ENCODE data around the gene TLX1. TPM values are rescaled to one million over a fixed set of nuclear protein-coding genes. Genes with fewer than 3 reads are reported as not detected.

TLX1 gene
- total and polyA plus RNA-seq, 9 of the 15 experiments (the other 6 are each of a cell fraction or from before 2014, with no cell fraction given): 0.03 to 3.3 (median 0.19) TPM; not detected in 1

DNA sequence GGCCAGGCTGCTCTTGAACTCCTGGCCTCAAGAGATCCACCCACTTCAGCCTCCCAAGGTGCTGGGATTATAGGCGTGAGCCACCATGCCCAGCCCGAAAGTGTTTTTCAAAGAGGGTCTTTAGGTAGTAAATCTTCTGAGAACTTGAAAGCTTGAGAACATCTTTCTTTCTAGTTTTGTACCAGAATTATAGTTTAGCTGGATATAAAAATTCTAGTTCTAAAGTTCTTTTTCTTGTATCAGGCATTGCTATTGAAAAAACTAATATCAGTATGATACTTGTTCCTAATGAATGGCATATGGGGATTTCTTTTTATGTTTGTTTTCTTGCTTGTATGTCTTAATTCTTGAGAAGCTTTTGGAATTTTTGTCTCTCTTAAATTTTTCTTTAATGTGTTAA, 43.2 kb downstream of the TLX1 start:
- intact Hi-C loops (cut with micrococcal nuclease): no loop called here
- no peak for DNase-seq (ENCODE audit: extremely low read depth in 1 of 4, low spot score in 3 of 4)
- ATAC-seq: no peak
- Histone ChIP-seq H3K4me2 (ENCODE audit: insufficient read depth, low read length) (no peak overlapping the region), H3K9me3 (replicated peaks; ENCODE audit: control insufficient read depth, insufficient read depth, low read depth, low read length) (no peaks in the 10 kb centered on the region; the same call in 1 of the 2 replicates), H3K27ac (ENCODE audit: extremely low read depth, low read depth, low read length) (no peak overlapping the region), H2AFZ (ENCODE audit: low read depth, low read length) (no peak overlapping the region), H3K9me1 (ENCODE audit: control insufficient read depth, insufficient read depth, low read length) (no peaks in the 10 kb centered on the region), H4K20me1 (replicated peaks; ENCODE audit: control insufficient read depth, insufficient read depth, low read length) (no peaks in the 10 kb centered on the region), H3K79me2 (ENCODE audit: control insufficient read depth, insufficient read depth, low read length) (no peaks in the 10 kb centered on the region), H3K9ac (ENCODE audit: insufficient read depth in 1 of 2, low read depth in 2 of 2, low read length in 2 of 2) (no peak overlapping the region), H3K4me1 (replicated peaks in 1 of 2; ENCODE audit: control insufficient read depth in 2 of 2, insufficient read depth in 2 of 2, low read length in 2 of 2) (no peaks in the 10 kb centered on the region; a peak in 1 of 5 replicates), H3K27me3 (ENCODE audit: control insufficient read depth in 2 of 2, insufficient read depth in 2 of 2, low read length in 2 of 2) (no peaks in the 10 kb centered on the region), H3K36me3 (ENCODE audit: control insufficient read depth, insufficient read depth, low read length) (no peaks in the 10 kb centered on the region), H3K4me3 (no peak overlapping the region)
- TF ChIP-seq ZFP1 (CRISPR knock-in tag; IDR thresholded peaks at IDR 0.05): peak; percentile 82
- no peak for TF ChIP-seq HDAC1 (IDR thresholded peaks at IDR 0.05)
- WGBS (ENCODE audit: insufficient coverage, low coverage, missing lambda C conversion rate): 0% methylated on average over 2 of the region's 2 CpGs
- POLR2A ChIA-PET: no interaction called here
- no peak for FAIRE-seq
- no TSS peak for BruUV-seq (replicated peaks)
- in situ Hi-C loops (cut with MboI): no loop called here
- CTCF ChIA-PET (ENCODE audit: low intra/inter-chr PET ratio): no interaction called here

DNA sequence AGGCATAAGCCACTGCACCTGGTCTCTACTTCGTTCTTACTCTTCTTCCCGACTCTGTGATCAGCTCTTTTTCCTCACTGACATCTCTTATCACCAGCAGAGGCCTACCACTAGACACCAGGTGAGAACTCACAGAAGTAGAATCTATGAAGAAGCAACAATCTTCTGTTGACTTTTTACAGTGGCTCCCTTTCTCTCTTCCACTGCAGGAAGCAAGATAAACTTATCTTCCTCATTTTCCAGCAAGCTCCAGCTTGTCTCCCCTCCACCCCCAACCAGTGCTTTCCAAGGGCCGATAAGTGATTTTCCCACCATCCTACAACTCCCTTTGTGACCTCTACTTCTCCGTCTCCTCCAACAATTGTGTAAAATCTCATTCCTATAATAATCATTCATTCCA, 45.5 kb downstream of the TLX1 start:
- no peak overlapping the region for H3K4me2 ChIP-seq (ENCODE audit: insufficient read depth, low read length)
- no TSS peak for BruUV-seq (replicated peaks)
- H3K79me2 ChIP-seq (ENCODE audit: control insufficient read depth, insufficient read depth, low read length): no peaks in the 10 kb centered on the region
- no peak overlapping the region for H3K4me3 ChIP-seq
- no peaks in the 10 kb centered on the region for H3K9me1 ChIP-seq (ENCODE audit: control insufficient read depth, insufficient read depth, low read length)
- no peak overlapping the region for H3K27ac ChIP-seq (ENCODE audit: extremely low read depth, low read depth, low read length)
- no peaks in the 10 kb centered on the region for H4K20me1 ChIP-seq (replicated peaks; ENCODE audit: control insufficient read depth, insufficient read depth, low read length)
- H3K27me3 ChIP-seq (ENCODE audit: control insufficient read depth in 2 of 2, insufficient read depth in 2 of 2, low read length in 2 of 2): peaks cover 0 to 8% of the 10 kb centered on the region in 2 experiments; a peak in 2 of 5 replicates
- FAIRE-seq (no peak), ATAC-seq (no peak), DNase-seq (ENCODE audit: extremely low read depth in 1 of 4, low spot score in 3 of 4) (no peak)
- CTCF ChIA-PET (ENCODE audit: low intra/inter-chr PET ratio): no interaction called here
- WGBS (ENCODE audit: insufficient coverage, low coverage, missing lambda C conversion rate): 5% methylated on average over 3 of the region's 4 CpGs
- no peaks in the 10 kb centered on the region; the same call in 1 of the 2 replicates for H3K9me3 ChIP-seq (replicated peaks; ENCODE audit: control insufficient read depth, insufficient read depth, low read depth, low read length)
- intact Hi-C loops (cut with micrococcal nuclease): no loop called here
- no peak overlapping the region for H2AFZ ChIP-seq (ENCODE audit: low read depth, low read length)
- POLR2A ChIA-PET: no interaction called here
- H3K36me3 ChIP-seq (ENCODE audit: control insufficient read depth, insufficient read depth, low read length): no peaks in the 10 kb centered on the region
- H3K4me1 ChIP-seq (replicated peaks in 1 of 2; ENCODE audit: control insufficient read depth in 2 of 2, insufficient read depth in 2 of 2, low read length in 2 of 2): no peaks in the 10 kb centered on the region; a peak in 1 of 5 replicates
- H3K9ac ChIP-seq (ENCODE audit: insufficient read depth in 1 of 2, low read depth in 2 of 2, low read length in 2 of 2): no peak overlapping the region
- in situ Hi-C loops (cut with MboI): no loop called here
- TF ChIP-seq CBX2 (IDR thresholded peaks at IDR 0.05; ENCODE audit: insufficient read depth, low read length, poor library complexity, severe bottlenecking) (no peak), KDM4B (IDR thresholded peaks at IDR 0.05; ENCODE audit: borderline replicate concordance in 2 of 2, low read depth in 1 of 2) (no peak), TRIM24 (IDR thresholded peaks at IDR 0.05) (peak in 1 of 2 experiments; percentile 38; a peak in 2 of 4 replicates), CBFA2T2 (conservative IDR thresholded peaks at IDR 0.05) (peak; percentile 44; the same call in 1 of the 2 replicates), RNF2 (IDR thresholded peaks at IDR 0.05) (no peak), CBX3 (IDR thresholded peaks at IDR 0.05; ENCODE audit: borderline replicate concordance in 1 of 2, low read length in 2 of 2) (no peak), DACH1 (IDR thresholded peaks at IDR 0.05; ENCODE audit: partially characterized antibody) (no peak), ZNF124 (CRISPR knock-in tag; IDR thresholded peaks at IDR 0.05) (no peak)
- TF ChIP-seq, protein P1, sequence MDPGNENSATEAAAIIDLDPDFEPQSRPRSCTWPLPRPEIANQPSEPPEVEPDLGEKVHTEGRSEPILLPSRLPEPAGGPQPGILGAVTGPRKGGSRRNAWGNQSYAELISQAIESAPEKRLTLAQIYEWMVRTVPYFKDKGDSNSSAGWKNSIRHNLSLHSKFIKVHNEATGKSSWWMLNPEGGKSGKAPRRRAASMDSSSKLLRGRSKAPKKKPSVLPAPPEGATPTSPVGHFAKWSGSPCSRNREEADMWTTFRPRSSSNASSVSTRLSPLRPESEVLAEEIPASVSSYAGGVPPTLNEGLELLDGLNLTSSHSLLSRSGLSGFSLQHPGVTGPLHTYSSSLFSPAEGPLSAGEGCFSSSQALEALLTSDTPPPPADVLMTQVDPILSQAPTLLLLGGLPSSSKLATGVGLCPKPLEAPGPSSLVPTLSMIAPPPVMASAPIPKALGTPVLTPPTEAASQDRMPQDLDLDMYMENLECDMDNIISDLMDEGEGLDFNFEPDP (CRISPR knock-in tag; IDR thresholded peaks at IDR 0.05): no peak
- TF ChIP-seq, protein P2, sequence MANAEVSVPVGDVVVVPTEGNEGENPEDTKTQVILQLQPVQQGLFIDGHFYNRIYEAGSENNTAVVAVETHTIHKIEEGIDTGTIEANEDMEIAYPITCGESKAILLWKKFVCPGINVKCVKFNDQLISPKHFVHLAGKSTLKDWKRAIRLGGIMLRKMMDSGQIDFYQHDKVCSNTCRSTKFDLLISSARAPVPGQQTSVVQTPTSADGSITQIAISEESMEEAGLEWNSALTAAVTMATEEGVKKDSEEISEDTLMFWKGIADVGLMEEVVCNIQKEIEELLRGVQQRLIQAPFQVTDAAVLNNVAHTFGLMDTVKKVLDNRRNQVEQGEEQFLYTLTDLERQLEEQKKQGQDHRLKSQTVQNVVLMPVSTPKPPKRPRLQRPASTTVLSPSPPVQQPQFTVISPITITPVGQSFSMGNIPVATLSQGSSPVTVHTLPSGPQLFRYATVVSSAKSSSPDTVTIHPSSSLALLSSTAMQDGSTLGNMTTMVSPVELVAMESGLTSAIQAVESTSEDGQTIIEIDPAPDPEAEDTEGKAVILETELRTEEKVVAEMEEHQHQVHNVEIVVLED (CRISPR knock-in tag; IDR thresholded peaks at IDR 0.05): no peak
- TF ChIP-seq, protein P3, sequence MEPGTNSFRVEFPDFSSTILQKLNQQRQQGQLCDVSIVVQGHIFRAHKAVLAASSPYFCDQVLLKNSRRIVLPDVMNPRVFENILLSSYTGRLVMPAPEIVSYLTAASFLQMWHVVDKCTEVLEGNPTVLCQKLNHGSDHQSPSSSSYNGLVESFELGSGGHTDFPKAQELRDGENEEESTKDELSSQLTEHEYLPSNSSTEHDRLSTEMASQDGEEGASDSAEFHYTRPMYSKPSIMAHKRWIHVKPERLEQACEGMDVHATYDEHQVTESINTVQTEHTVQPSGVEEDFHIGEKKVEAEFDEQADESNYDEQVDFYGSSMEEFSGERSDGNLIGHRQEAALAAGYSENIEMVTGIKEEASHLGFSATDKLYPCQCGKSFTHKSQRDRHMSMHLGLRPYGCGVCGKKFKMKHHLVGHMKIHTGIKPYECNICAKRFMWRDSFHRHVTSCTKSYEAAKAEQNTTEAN (CRISPR knock-in tag; IDR thresholded peaks at IDR 0.05): no peak
